WERI-Rb-1 (cell line): Measurements from ENCODE around the gene DDX41.
A peak's percentile ranks its signal among the peaks of the same experiment; 100 is the strongest.

Experiments
- DNase-seq: peaks from one replicate; pipeline ENCODE4 v3.0.0-alpha.2; 2020
- H3K27ac ChIP-seq: fragments of 250-450 bp; sonication (Bioruptor Pico); 2 replicates; pipeline ENCODE4 v1.5.1; 2020; ENCODE audit warnings: mild to moderate bottlenecking, moderate library complexity
- H3K27me3 ChIP-seq: fragments of 250-450 bp; sonication (Bioruptor Pico); 2 replicates; pipeline ENCODE4 v1.5.1; 2021; ENCODE audit warnings: mild to moderate bottlenecking, low read depth, moderate library complexity; ENCODE audit not compliant: insufficient read depth, severe bottlenecking
- H3K36me3 ChIP-seq: fragments of 250-450 bp; sonication (Bioruptor Pico); 2 replicates; pipeline ENCODE4 v1.5.1; 2020; ENCODE audit warnings: mild to moderate bottlenecking, moderate library complexity
- H3K4me3 ChIP-seq: 2 replicates; pipeline ENCODE4 v1.5.1; 2011; ENCODE audit warnings: low read depth, mild to moderate bottlenecking, control low read depth, low read length
- H3K9me3 ChIP-seq: fragments of 250-450 bp; sonication (Bioruptor Pico); 2 replicates; pipeline ENCODE4 v1.5.1; 2021; ENCODE audit warnings: mild to moderate bottlenecking, moderate library complexity; ENCODE audit not compliant: severe bottlenecking
- TF ChIP-seq, protein P1 (sequence below): IDR thresholded peaks from 2 replicates; pipeline ENCODE4 v1.5.1; 2011; ENCODE audit warnings: low read depth, mild to moderate bottlenecking, control low read depth, inconsistent platforms, low read length

Gene DDX41

DNA sequence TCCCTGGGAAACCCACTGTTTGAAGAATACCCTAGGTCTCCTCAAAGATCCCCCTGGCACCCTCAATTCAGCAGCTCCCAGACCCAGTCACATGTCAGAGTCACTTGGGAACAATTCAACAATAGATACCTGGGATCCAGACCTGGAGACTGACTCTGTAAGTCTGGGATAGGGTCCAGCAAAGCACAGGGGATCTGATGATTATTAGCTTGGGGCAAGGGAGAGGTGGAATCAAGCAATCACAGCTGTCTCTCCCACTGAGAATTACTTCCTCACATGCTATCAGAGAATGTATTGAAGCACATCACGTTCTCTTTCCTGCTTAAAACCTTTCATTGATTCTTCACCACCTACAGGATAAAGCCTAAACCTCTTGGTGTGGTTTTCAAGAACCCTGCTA is 31.7 kb upstream of the DDX41 start:
- Histone ChIP-seq H3K36me3 (peaks cover 10% of the 10 kb centered on the region), H3K4me3 (no peak overlapping the region), H3K27me3 (no peaks in the 10 kb centered on the region), H3K27ac (no peak overlapping the region), H3K9me3 (no peaks in the 10 kb centered on the region)
- DNase-seq = no peak
- TF ChIP-seq, protein P1, sequence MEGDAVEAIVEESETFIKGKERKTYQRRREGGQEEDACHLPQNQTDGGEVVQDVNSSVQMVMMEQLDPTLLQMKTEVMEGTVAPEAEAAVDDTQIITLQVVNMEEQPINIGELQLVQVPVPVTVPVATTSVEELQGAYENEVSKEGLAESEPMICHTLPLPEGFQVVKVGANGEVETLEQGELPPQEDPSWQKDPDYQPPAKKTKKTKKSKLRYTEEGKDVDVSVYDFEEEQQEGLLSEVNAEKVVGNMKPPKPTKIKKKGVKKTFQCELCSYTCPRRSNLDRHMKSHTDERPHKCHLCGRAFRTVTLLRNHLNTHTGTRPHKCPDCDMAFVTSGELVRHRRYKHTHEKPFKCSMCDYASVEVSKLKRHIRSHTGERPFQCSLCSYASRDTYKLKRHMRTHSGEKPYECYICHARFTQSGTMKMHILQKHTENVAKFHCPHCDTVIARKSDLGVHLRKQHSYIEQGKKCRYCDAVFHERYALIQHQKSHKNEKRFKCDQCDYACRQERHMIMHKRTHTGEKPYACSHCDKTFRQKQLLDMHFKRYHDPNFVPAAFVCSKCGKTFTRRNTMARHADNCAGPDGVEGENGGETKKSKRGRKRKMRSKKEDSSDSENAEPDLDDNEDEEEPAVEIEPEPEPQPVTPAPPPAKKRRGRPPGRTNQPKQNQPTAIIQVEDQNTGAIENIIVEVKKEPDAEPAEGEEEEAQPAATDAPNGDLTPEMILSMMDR = no peak

DNA sequence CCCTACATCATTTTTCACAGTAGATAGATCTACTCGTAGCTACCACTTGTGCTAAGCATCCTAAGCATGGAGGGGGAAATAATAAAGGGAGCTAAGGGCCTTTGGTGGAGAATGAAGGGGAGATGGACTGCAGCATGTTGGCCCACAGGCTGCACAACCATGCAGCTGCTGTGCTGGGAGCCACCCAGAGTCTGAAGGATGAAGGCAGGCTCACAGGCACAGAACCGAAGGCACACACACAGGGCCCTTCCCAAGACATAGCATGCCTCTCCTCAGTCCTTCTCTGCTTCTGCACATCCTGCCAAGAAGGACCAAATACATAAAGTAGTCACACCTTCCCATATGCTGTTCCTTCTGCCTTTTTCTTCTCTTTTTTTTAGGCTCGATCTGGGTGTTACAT is 31.0 kb upstream of the DDX41 start:
- Histone ChIP-seq H3K9me3 (no peaks in the 10 kb centered on the region), H3K27me3 (no peaks in the 10 kb centered on the region), H3K36me3 (peaks cover 8% of the 10 kb centered on the region), H3K27ac (no peak overlapping the region), H3K4me3 (no peak overlapping the region)
- TF ChIP-seq, protein P1 = no peak
- no peak for DNase-seq

DNA sequence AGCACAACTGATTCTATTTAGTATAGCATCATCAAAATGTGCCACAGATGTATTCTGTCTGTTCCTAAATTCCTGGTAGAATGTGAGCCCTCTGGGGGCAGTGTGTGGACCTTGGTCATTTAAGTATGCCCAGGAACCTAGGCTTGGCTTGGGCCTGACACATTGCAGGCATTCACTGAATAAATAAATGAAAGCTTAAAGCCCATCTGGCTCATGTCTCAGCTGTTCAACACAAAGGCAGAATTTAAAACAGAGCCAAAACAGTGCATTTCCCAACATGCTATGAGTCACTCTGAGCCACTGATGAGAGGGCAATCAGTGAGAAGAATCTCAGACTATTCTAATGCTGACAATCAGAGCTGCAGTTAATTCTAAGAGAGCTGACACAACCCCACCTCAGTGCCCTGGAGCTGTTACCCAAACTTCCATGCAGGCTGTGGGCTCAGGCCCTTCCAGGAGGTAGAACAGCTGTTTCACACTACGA is 29.5 kb upstream of the DDX41 start:
- Histone ChIP-seq H3K9me3 (no peaks in the 10 kb centered on the region), H3K36me3 (peaks cover 5% of the 10 kb centered on the region; the same call in 1 of the 2 replicates), H3K27ac (no peak overlapping the region), H3K4me3 (no peak overlapping the region), H3K27me3 (no peaks in the 10 kb centered on the region)
- TF ChIP-seq, protein P1 = no peak
- no peak for DNase-seq

DNA sequence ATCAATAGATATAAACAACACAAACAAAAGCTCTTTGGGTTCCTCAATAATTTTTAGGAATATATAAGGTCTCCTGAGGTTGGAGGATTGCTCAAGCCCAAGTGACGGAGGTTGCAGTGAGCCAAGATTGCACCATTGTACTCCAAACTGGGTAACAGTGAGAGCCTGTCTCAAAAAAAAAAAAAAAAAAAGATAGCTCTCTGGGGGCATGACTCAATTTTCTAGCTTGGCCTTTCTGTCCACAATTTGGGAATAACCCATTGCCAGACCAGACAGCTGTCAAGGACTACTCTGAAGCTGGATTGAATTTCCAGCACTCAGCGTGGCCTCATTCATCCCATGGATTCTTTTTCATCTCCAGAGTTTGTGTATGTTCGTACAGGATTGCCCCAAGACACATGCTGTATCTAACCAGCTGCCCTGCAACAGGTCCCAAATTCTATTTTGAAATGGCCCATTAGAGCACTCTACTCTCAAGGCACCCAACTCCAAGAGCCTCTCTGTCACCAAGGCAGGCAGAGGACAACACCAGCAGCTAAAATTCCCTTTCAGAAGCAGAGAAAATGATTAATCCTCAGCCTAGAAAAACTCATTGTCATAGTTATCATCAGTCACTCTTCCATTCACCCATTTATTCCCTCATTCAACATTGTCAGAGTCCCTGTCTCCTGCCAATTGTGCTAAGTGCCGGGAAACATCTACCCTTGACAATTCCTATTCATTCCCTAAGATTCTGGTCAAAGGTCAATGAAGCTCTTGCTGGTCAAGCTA is 28.9 kb upstream of the DDX41 start:
- TF ChIP-seq, protein P1 = no peak
- no peak for DNase-seq
- Histone ChIP-seq H3K36me3 (peaks cover 5% of the 10 kb centered on the region; the same call in 1 of the 2 replicates), H3K4me3 (no peak overlapping the region), H3K27me3 (no peaks in the 10 kb centered on the region), H3K27ac (no peak overlapping the region), H3K9me3 (no peaks in the 10 kb centered on the region)

DNA sequence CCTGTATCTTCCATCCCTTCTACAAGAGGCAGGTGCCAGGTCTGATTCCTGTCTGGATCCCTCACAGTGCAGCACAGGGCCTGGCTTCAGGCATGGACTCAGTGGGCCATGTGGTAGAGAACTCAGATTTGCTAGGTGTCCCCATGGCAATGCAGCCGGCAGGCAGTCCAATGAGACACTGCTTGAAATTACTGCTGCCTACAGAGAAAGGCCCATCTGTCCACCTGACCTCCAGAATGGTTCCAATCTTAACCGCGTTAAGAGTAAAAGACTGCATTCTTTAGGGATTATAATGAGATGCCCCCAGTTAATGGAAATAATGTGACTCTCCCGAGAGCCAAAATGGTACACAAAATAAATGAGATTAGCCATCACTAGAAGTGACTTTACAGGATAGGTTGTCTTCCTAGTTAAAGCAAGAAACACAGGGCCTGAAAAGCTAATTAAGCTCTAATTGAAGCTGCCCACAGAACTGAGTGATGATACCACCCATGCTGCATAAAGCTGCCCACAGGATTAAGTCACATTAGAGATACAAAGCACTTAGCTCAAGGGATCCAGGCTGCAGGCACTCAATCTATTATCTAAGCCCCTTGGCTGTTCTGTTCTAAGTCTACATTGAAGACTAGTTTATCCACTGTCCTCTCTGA is 26.2 kb upstream of the DDX41 start:
- Histone ChIP-seq H3K4me3 (no peak overlapping the region), H3K27ac (peak overlapping the region; percentile 63), H3K9me3 (no peaks in the 10 kb centered on the region), H3K36me3 (peaks cover 8% of the 10 kb centered on the region), H3K27me3 (no peaks in the 10 kb centered on the region)
- DNase-seq = peak; percentile 60
- TF ChIP-seq, protein P1 = no peak
